HepG2 (cell line): ENCODE measurements around the gene VSTM5.

Source experiments
- CHD4 ChIP-seq: fragments of 200-600 bp; sonication (generic); IDR thresholded peaks from 2 replicates; pipeline ENCODE4 v1.7.0; 2017; ENCODE audit warnings: mild to moderate bottlenecking, low read length, borderline replicate concordance
- CREB1 ChIP-seq, 2 experiments: fragments of 450-650 bp in 1 of 2; IDR thresholded peaks; 2 replicates each; pipeline ENCODE4 v1.6.1; 2016 to 2017; ENCODE audit warnings: control low read depth in 1 of 2, mild to moderate bottlenecking in 1 of 2, missing compliant biosample characterization in 1 of 2, missing genetic modification characterization in 1 of 2
- CTCF ChIP-seq: sonication (generic); formaldehyde crosslinking; IDR thresholded peaks from 2 replicates; pipeline ENCODE4 v1.5.0; 2020; ENCODE audit warnings: mild to moderate bottlenecking, missing genetic modification reagents, moderate library complexity
- ELF4 ChIP-seq: sonication (generic); formaldehyde crosslinking; IDR thresholded peaks from 2 replicates; pipeline ENCODE4 v1.5.0; 2020; ENCODE audit warnings: missing genetic modification reagents, mild to moderate bottlenecking, moderate library complexity, borderline replicate concordance
- ETV5 ChIP-seq: IDR thresholded peaks from 2 replicates; pipeline ENCODE4 v1.6.1; 2018; ENCODE audit warnings: missing biosample characterization, missing genetic modification reagents, inconsistent platforms, borderline replicate concordance
- EZH2 ChIP-seq: conservative IDR thresholded peaks from 2 replicates; pipeline ENCODE4 v1.6.1; 2012; ENCODE audit warnings: mild to moderate bottlenecking, low read depth, low read length, moderate library complexity
- HNRNPH1 ChIP-seq: fragments of 200-400 bp; formaldehyde crosslinking; optimal IDR thresholded peaks from 2 replicates; pipeline ENCODE3; 2017; ENCODE audit warnings: mild to moderate bottlenecking, low read depth, low read length
- POLR2AphosphoS5 ChIP-seq: IDR thresholded peaks from 2 replicates; pipeline ENCODE4 v1.6.1; 2012; ENCODE audit warnings: low read depth, low read length
- PRMT3 ChIP-seq: sonication (generic); formaldehyde crosslinking; IDR thresholded peaks from 2 replicates; pipeline ENCODE4 v1.8.1; 2022; ENCODE audit warnings: low read depth, mild to moderate bottlenecking, moderate library complexity, missing genetic modification reagents, borderline replicate concordance
- TCF7L2 ChIP-seq: IDR thresholded peaks from 2 replicates; pipeline ENCODE4 v1.6.1; 2011; ENCODE audit warnings: mild to moderate bottlenecking, low read depth, low read length, moderate library complexity

DNA sequence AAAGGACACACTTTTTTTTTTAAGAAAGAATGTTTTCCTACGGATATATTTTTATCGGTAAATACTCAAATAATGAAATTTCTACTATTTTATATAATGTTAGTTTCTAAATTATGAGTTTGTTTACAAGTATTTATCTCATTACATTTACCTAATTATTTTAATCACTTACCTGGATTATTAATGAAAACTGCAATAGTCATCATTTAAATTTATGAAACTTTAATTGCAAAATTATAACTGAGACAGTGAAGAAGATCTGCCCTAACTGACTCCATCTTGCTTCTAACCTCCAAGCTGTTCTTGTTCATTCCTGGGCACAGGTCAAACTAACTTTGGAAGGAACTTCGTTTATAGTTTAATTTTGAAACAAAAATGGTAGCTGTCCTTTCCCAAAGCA, 25.2 kb upstream of the VSTM5 start:
- TF ChIP-seq CREB1 (IDR thresholded peaks at IDR 0.05) (no peak), CREB1 (CRISPR knock-in tag; IDR thresholded peaks at IDR 0.05) (no peak), PRMT3 (CRISPR knock-in tag) (no peak), POLR2AphosphoS5 (no peak), ETV5 (CRISPR knock-in tag) (no peak), CTCF (CRISPR knock-in tag) (no peak), HNRNPH1 (no peak), ELF4 (CRISPR knock-in tag) (no peak), EZH2 (no peak), CHD4 (no peak), TCF7L2 (no peak)
